COLO829 (cell line): Measurements from ENCODE around the gene SLC9A2.

Experiments used
- DNase-seq: peaks from one replicate; pipeline ENCODE4 v3.0.0; 2012; ENCODE audit warnings: low spot score

SLC9A2 gene

GRCh38 chr2:102620332-102620731 lies 979 bp downstream of the SLC9A2 start:
- DNase-seq = no peak

GRCh38 chr2:102621630-102622029 lies 2.3 kb downstream of the SLC9A2 start:
- no peak for DNase-seq

GRCh38 chr2:102622646-102623045 lies 3.3 kb downstream of the SLC9A2 start:
- DNase-seq = no peak

GRCh38 chr2:102630458-102630857 lies 11.1 kb downstream of the SLC9A2 start:
- no peak for DNase-seq

- no peak for DNase-seq
These were observed 13.2 kb downstream of the SLC9A2 start for GRCh38 chr2:102632380-102633175.

GRCh38 chr2:102634831-102635241 lies 15.5 kb downstream of the SLC9A2 start:
- no peak for DNase-seq

GRCh38 chr2:102635317-102635716 lies 16.0 kb downstream of the SLC9A2 start:
- DNase-seq = no peak

- no peak for DNase-seq
These were observed 17.0 kb downstream of the SLC9A2 start for GRCh38 chr2:102636283-102636907.

- no peak for DNase-seq
These were observed 18.0 kb downstream of the SLC9A2 start for GRCh38 chr2:102637358-102637757.

GRCh38 chr2:102639429-102639828 lies 20.1 kb downstream of the SLC9A2 start:
- DNase-seq = no peak

- no peak for DNase-seq
These were observed 32.8 kb downstream of the SLC9A2 start for GRCh38 chr2:102652126-102652525.

GRCh38 chr2:102657770-102658169 lies 38.4 kb downstream of the SLC9A2 start:
- no peak for DNase-seq

GRCh38 chr2:102660070-102660469 lies 40.7 kb downstream of the SLC9A2 start:
- DNase-seq = no peak

GRCh38 chr2:102660574-102660973 lies 41.2 kb downstream of the SLC9A2 start:
- DNase-seq = no peak

- no peak for DNase-seq
These were observed 42.5 kb downstream of the SLC9A2 start for GRCh38 chr2:102661846-102662245.

- DNase-seq = no peak
These were observed 43.5 kb downstream of the SLC9A2 start for GRCh38 chr2:102662833-102663232.

- DNase-seq = no peak
These were observed 44.0 kb downstream of the SLC9A2 start for GRCh38 chr2:102663381-102663780.

- no peak for DNase-seq
These were observed 45.1 kb downstream of the SLC9A2 start for GRCh38 chr2:102664471-102664909.

- DNase-seq = no peak
These were observed 47.7 kb downstream of the SLC9A2 start for GRCh38 chr2:102667072-102667471.

- DNase-seq = no peak
These were observed 48.8 kb downstream of the SLC9A2 start for GRCh38 chr2:102668171-102668570.

- DNase-seq = no peak
These were observed 50.0 kb downstream of the SLC9A2 start for GRCh38 chr2:102669401-102669800.

- no peak for DNase-seq
These were observed 52.9 kb downstream of the SLC9A2 start for GRCh38 chr2:102672107-102672776.

- DNase-seq = no peak
These were observed 55.0 kb downstream of the SLC9A2 start for GRCh38 chr2:102674370-102674769.
